Colonic mucosa (tissue), 4 donors: ENCODE data around the gene GRPEL1. TPM values are rescaled to one million over a fixed set of nuclear protein-coding genes. Genes with fewer than 3 reads are reported as not detected.

Source experiments
- DNase-seq: peaks from one replicate; pipeline ENCODE4 v3.0.0-alpha.2; 2020
- H3K27ac ChIP-seq: fragments of 200-600 bp; one replicate; pipeline ENCODE4 v1.8.0; 2021
- H3K27me3 ChIP-seq: fragments of 200-600 bp; one replicate; pipeline ENCODE4 v1.8.0; 2021
- H3K36me3 ChIP-seq: fragments of 200-600 bp; one replicate; pipeline ENCODE4 v1.8.0; 2021
- H3K4me1 ChIP-seq: fragments of 200-600 bp; one replicate; pipeline ENCODE4 v1.8.0; 2021; ENCODE audit warnings: mild to moderate bottlenecking
- H3K4me3 ChIP-seq: fragments of 200-600 bp; one replicate; pipeline ENCODE4 v1.8.0; 2021
- H3K9ac ChIP-seq, 2 donors: one replicate each; pipeline ENCODE4 v1.7.0; 2013; ENCODE audit warnings: control low read depth in 2 of 2, low read depth in 2 of 2, low read length in 2 of 2
- H3K9me3 ChIP-seq: fragments of 200-600 bp; one replicate; pipeline ENCODE4 v1.8.0; 2021
- CTCF ChIP-seq: fragments of 200-600 bp; IDR thresholded peaks from one replicate; pipeline ENCODE4 v1.8.0; 2022; ENCODE audit warnings: antibody characterized with exemption, mild to moderate bottlenecking
- intact Hi-C: fragments of 100-400 bp; cut with DNase I; formaldehyde crosslinking; loops from one replicate; pipeline ENCODE4 v1.14.1; 2022
- total RNA-seq, 2 donors: library from RNA; stranded (reverse); fragmentation: NEBNext Ultra II Directional in 1 of 2; extraction: Animal tissue kit (Norgen Biotek cat#: 25700) in 1 of 2; gene quantifications; one replicate each; pipeline ENCODE4 v1.2.1, GENCODE V29; 2021
- donor health status: healthy.
- donor health status: DM: no; HTN: no; CAD: no.
- donor health status: DM: no; HTN: no; CAD: no.

GRPEL1 gene
- total RNA-seq, 2 donors from 2014 or later, result 45.9 to 50.9 TPM

- intact Hi-C loops, result no loop called here
- Histone ChIP-seq H3K9me3 (no peaks in the 10 kb centered on the region), H3K4me1 (no peaks in the 10 kb centered on the region), H3K27ac (no peak overlapping the region), H3K4me3 (no peak overlapping the region), H3K36me3 (no peaks in the 10 kb centered on the region), H3K9ac (no peak overlapping the region), H3K27me3 (no peaks in the 10 kb centered on the region)
- no peak for TF ChIP-seq CTCF
- no peak for DNase-seq
Measured at GRCh38 chr4:7078025-7078424, 10.2 kb upstream of the GRPEL1 start.

GRCh38 chr4:7077371-7077770 lies 9.5 kb upstream of the GRPEL1 start:
- Histone ChIP-seq H3K36me3 (no peaks in the 10 kb centered on the region), H3K4me1 (no peaks in the 10 kb centered on the region), H3K9ac (no peak overlapping the region), H3K27me3 (no peaks in the 10 kb centered on the region), H3K4me3 (no peak overlapping the region), H3K9me3 (no peaks in the 10 kb centered on the region), H3K27ac (no peak overlapping the region)
- DNase-seq, result no peak
- intact Hi-C loops, result no loop called here
- no peak for TF ChIP-seq CTCF

DNA sequence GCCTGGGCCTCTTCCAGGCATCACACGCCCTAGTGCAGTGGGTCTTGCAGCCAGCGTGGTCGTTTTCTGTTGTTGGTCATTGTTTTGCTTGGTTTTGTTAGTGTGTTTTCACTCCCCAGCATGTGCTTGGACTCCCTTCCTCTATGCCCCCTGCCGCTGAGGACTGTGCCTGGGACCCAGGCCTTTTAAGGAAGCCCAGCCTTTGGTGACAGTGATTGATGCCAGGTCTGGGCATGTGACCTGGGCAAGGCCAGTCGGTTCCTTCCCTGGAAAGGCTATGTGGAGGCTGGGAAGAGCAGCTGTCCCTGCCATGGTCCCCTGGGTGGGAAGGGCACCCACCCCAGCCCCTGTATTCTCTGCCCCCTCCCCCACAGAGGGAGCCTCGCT lies 8.8 kb upstream of the GRPEL1 start:
- Histone ChIP-seq H3K9me3 (no peaks in the 10 kb centered on the region), H3K27me3 (no peaks in the 10 kb centered on the region), H3K4me1 (no peaks in the 10 kb centered on the region), H3K9ac (peak overlapping the region in 1 of 2 donors; percentile 12), H3K27ac (no peak overlapping the region), H3K4me3 (no peak overlapping the region), H3K36me3 (no peaks in the 10 kb centered on the region)
- TF ChIP-seq CTCF, result no peak
- intact Hi-C loops, result no loop called here
- DNase-seq, result no peak

- no peaks in the 10 kb centered on the region for H3K9me3 ChIP-seq
- intact Hi-C loops, result no loop called here
Measured at GRCh38 chr4:7075962-7076695, 8.3 kb upstream of the GRPEL1 start.

GRCh38 chr4:7074426-7074825 lies 6.6 kb upstream of the GRPEL1 start:
- Histone ChIP-seq H3K4me1 (no peaks in the 10 kb centered on the region), H3K4me3 (no peak overlapping the region), H3K36me3 (no peaks in the 10 kb centered on the region), H3K9me3 (no peaks in the 10 kb centered on the region), H3K27ac (no peak overlapping the region), H3K9ac (no peak overlapping the region), H3K27me3 (no peaks in the 10 kb centered on the region)
- no peak for TF ChIP-seq CTCF
- intact Hi-C loops, result loop anchor here (5.0 kb wide), 2 partner anchors 87 to 357 kb away; partner anchors contain the start of gene BLOC1S4
- DNase-seq, result no peak

More at GRCh38 chr4:7075962-7076695, 8.3 kb upstream of the GRPEL1 start:
- no peak for DNase-seq
- no peak for TF ChIP-seq CTCF
- Histone ChIP-seq H3K27me3 (no peaks in the 10 kb centered on the region), H3K36me3 (no peaks in the 10 kb centered on the region), H3K27ac (no peak overlapping the region), H3K9ac (peak overlapping the region in 1 of 2 donors; percentile 12), H3K4me1 (no peaks in the 10 kb centered on the region), H3K4me3 (no peak overlapping the region)
